Sigmoid colon (tissue), 4 donors: ENCODE results near the gene RAVER2.

Experiments used
- CTCF ChIP-seq, 4 experiments: fragments of 450-650 bp in 3 of 4; fragments of 200-600 bp in 1 of 4; IDR thresholded peaks; one replicate each; pipeline ENCODE4 v1.5.1; 2016 to 2019; ENCODE audit warnings: antibody characterized with exemption in 4 of 4, mild to moderate bottlenecking in 3 of 4, moderate library complexity in 2 of 4
- POLR2A ChIP-seq, 2 donors: fragments of 450-650 bp; IDR thresholded peaks; one replicate each; pipeline ENCODE4 v1.6.1; 2016; ENCODE audit warnings: antibody characterized with exemption in 2 of 2, mild to moderate bottlenecking in 2 of 2, moderate library complexity in 2 of 2
- POLR2AphosphoS5 ChIP-seq, 4 donors: sonication (generic); formaldehyde crosslinking; IDR thresholded peaks; one replicate each; pipeline ENCODE4 v1.6.1; 2017; ENCODE audit warnings: antibody characterized with exemption in 4 of 4

GRCh38 chr1:64814427-64814826 lies 69.6 kb downstream of the RAVER2 start:
- no peak for TF ChIP-seq CTCF (IDR thresholded peaks at IDR 0.05)
- TF ChIP-seq POLR2A (IDR thresholded peaks at IDR 0.05), result no peak
- no peak for TF ChIP-seq POLR2AphosphoS5 (IDR thresholded peaks at IDR 0.05)
